ENCODE results near the gene ZNF101. TPM values are rescaled to one million over a fixed set of nuclear protein-coding genes. Genes with fewer than 3 reads are reported as not detected.

Gene ZNF101
- total RNA-seq, 4 donors from 2014 or later, result 0.39 to 9.7 (median 2.5) TPM

- TF ChIP-seq, protein P1, sequence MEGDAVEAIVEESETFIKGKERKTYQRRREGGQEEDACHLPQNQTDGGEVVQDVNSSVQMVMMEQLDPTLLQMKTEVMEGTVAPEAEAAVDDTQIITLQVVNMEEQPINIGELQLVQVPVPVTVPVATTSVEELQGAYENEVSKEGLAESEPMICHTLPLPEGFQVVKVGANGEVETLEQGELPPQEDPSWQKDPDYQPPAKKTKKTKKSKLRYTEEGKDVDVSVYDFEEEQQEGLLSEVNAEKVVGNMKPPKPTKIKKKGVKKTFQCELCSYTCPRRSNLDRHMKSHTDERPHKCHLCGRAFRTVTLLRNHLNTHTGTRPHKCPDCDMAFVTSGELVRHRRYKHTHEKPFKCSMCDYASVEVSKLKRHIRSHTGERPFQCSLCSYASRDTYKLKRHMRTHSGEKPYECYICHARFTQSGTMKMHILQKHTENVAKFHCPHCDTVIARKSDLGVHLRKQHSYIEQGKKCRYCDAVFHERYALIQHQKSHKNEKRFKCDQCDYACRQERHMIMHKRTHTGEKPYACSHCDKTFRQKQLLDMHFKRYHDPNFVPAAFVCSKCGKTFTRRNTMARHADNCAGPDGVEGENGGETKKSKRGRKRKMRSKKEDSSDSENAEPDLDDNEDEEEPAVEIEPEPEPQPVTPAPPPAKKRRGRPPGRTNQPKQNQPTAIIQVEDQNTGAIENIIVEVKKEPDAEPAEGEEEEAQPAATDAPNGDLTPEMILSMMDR (IDR thresholded peaks at IDR 0.05 in 4 of 5, conservative IDR thresholded peaks at IDR 0.05 in 1 of 5), result no peak
- no peak for TF ChIP-seq POLR2A (IDR thresholded peaks at IDR 0.05)
- H3K36me3 ChIP-seq, result peaks cover 5 to 77% of the 10 kb centered on the region in 2 donors
- no peaks in the 10 kb centered on the region for H3K9me3 ChIP-seq
- in situ Hi-C loops (cut with MboI; ENCODE audit: low sequenced_read_pairs in 4 of 4) (loop anchor here in 1 of 4 donors (25.0 kb wide), 1 partner anchor 269 kb away; no protein-coding TSS in a partner anchor), intact Hi-C loops (cut with DNase I; ENCODE audit: low total_unique reads) (no loop called here)
- DNase-seq, result no peak
- no peak overlapping the region for H3K27ac ChIP-seq
- peaks cover 0 to 6% of the 10 kb centered on the region in 2 donors for H3K4me1 ChIP-seq
- H3K4me3 ChIP-seq, result no peak overlapping the region
- ATAC-seq, result no peak
- H3K27me3 ChIP-seq, result no peaks in the 10 kb centered on the region
Measured at GRCh38 chr19:19656451-19657396, 11.9 kb upstream of the ZNF101 start.

DNA sequence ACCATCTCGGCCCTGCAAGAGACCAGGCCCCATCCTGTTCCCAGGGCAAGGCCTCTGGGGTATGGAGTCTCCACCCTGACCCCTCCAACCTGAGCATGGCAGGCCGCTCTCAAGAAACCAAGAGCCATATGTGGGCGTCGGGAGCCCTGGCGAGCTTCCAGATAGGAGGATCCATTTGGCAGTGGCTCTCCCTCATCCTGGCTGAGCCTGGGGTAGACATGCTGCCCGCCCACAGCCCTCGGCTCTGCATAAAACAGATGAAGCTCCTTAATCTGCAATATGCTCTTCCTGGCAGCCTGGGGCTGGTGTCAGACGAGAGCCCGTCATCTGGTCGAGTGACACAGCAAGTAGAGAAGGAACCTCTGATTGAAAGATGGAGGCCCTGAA, 11.2 kb upstream of the ZNF101 start:
- intact Hi-C loops (cut with DNase I; ENCODE audit: low total_unique reads), result no loop called here
- Histone ChIP-seq H3K9me3 (no peaks in the 10 kb centered on the region), H3K27me3 (no peaks in the 10 kb centered on the region), H3K4me1 (peaks cover 6 to 13% of the 10 kb centered on the region in 2 donors), H3K36me3 (peaks cover 5 to 71% of the 10 kb centered on the region in 2 donors), H3K4me3 (no peak overlapping the region), H3K27ac (no peak overlapping the region)
- DNase-seq (no peak), ATAC-seq (no peak)
- in situ Hi-C loops (cut with MboI; ENCODE audit: low sequenced_read_pairs in 4 of 4), result loop anchor here in 1 of 4 donors (25.0 kb wide), 1 partner anchor 270 kb away; no protein-coding TSS in a partner anchor
- no peak for TF ChIP-seq POLR2A (IDR thresholded peaks at IDR 0.05)
- TF ChIP-seq, protein P1 (IDR thresholded peaks at IDR 0.05 in 4 of 5, conservative IDR thresholded peaks at IDR 0.05 in 1 of 5), result no peak

DNA sequence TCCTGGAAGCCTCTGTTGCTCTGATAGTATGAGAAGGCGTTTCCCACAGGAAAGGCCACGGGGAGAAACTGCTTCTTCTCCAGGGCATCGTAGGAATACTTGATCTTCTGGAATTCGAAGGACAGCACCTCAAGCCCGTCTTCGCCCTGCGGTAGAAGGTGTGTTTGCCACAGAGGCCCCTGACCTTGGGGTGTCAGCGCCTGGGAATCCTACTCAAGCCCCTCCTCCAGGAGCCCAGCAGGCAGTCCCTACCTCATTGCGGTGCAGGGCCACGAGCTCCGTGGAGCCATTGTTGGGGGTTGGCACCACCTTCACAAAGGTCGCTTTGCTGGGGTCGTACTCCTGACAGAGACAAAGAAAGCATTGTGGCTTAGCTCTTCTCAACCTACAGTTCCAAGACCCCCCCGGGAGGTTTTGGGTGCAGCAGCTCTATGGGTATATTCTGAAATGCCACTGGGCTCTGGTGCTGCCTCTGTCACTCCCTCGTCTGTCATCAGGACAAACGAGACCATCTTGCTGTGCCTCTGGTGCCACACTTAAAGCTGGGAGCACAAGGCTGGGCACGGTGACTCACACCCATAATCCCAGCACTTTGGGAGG, 8.9 kb upstream of the ZNF101 start:
- intact Hi-C loops (cut with DNase I; ENCODE audit: low total_unique reads), result loop anchor here (5.0 kb wide), 3 partner anchors 163 to 337 kb away; partner anchors contain the start of genes GATAD2A, MAU2, SUGP1 and ZNF506
- DNase-seq (no peak), ATAC-seq (no peak)
- no peak for TF ChIP-seq POLR2A (IDR thresholded peaks at IDR 0.05)
- TF ChIP-seq, protein P1 (IDR thresholded peaks at IDR 0.05 in 4 of 5, conservative IDR thresholded peaks at IDR 0.05 in 1 of 5), result no peak
- no peak overlapping the region for H3K4me3 ChIP-seq
- in situ Hi-C loops (cut with MboI; ENCODE audit: low sequenced_read_pairs in 4 of 4), result loop anchor here in 1 of 4 donors (25.0 kb wide), 1 partner anchor 272 kb away; no protein-coding TSS in a partner anchor
- H3K9me3 ChIP-seq, result no peaks in the 10 kb centered on the region
- H3K27ac ChIP-seq, result no peak overlapping the region
- H3K36me3 ChIP-seq, result peaks cover 2 to 47% of the 10 kb centered on the region in 2 donors
- peaks cover 10 to 21% of the 10 kb centered on the region in 2 donors for H3K4me1 ChIP-seq
- H3K27me3 ChIP-seq, result no peaks in the 10 kb centered on the region

DNA sequence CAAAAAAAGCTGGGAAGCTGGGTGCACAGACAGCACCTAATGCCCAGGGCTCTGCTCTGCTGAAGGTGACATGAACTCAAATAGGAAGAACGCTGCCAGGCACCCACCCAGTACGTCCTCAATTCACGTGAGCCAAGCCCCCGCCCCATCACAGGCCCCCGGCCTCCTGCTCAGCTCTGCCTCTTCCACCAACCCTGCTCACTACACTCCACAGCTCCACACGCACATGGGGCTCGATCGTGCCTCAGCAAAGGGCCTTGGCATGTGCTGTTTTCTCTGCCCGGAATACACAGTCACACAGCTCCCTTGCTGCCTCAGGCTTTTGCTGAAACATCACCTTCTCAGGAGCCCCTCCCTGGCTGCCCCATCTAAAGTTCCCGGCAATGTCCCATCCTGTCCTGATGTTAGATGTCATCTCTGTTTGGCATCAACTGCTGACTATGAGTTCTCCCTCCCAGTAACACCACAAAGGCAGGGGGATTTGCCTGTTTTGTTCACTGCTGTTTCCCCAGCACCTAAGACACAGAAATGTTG, 7.4 kb upstream of the ZNF101 start:
- no peaks in the 10 kb centered on the region for H3K27me3 ChIP-seq
- peaks cover 0 to 33% of the 10 kb centered on the region in 2 donors for H3K36me3 ChIP-seq
- intact Hi-C loops (cut with DNase I; ENCODE audit: low total_unique reads) (loop anchor here (5.0 kb wide), 3 partner anchors 161 to 339 kb away; partner anchors contain the start of genes GATAD2A, MAU2, SUGP1 and ZNF506), in situ Hi-C loops (cut with MboI; ENCODE audit: low sequenced_read_pairs in 4 of 4) (loop anchor here in 1 of 4 donors (25.0 kb wide), 1 partner anchor 274 kb away; no protein-coding TSS in a partner anchor)
- no peak for TF ChIP-seq POLR2A (IDR thresholded peaks at IDR 0.05)
- TF ChIP-seq, protein P1 (IDR thresholded peaks at IDR 0.05 in 4 of 5, conservative IDR thresholded peaks at IDR 0.05 in 1 of 5), result no peak
- H3K4me1 ChIP-seq, result peaks cover 10 to 21% of the 10 kb centered on the region in 2 donors
- no peak overlapping the region for H3K27ac ChIP-seq
- no peak overlapping the region for H3K4me3 ChIP-seq
- no peaks in the 10 kb centered on the region for H3K9me3 ChIP-seq
- DNase-seq (no peak), ATAC-seq (no peak)

Data from gastrocnemius medialis (tissue), 4 donors.